ENCODE measurements around the gene PNPLA1.
A peak's percentile ranks its signal among the peaks of the same experiment; 100 is the strongest.

Gene PNPLA1

DNA sequence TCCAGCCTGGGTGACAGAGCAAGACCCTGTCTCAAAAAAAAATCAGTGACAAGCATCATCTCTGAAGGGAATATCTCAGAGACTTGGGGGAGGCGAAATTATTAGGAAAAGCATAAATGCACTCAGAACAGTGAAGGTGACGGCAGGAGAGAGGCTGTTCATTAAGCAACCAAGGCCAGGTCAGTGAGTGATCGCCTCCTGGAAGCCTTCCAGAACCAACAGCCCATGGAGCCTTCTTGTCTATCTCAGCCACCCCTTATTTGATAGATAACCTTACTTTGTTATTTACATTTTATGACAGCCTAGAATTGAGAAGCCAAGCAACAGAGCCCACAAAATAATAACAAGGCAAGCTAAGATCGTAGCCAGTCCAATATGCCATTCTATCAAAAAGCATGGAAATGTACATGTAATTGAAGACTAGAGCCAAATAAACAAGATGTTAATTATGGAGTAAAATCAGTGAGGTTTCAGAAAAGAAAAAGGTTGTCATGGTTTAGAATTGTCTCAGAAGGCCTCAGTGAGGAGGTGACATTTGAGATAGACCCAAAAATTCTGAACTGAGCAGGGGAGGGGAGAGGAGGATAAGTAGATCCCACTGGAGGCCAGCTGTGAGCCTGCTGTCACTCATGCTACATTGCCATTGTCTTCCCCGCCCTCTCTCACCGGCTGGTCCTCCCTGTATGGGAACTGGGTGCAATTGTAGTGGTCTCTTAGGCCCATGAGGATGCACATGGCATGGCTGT lies 49.0 kb downstream of the PNPLA1 start:
- in situ Hi-C loops (cut with HindIII; ENCODE audit: low pct_unique_long_range_greater_than_20kb, low sequenced_read_pairs) = no loop called here
- no peak for TF ChIP-seq JUND (IDR thresholded peaks at IDR 0.05; ENCODE audit: low read depth)
- no peak for DNase-seq (ENCODE audit: low read depth in 1 of 2, low spot score in 1 of 2)

DNA sequence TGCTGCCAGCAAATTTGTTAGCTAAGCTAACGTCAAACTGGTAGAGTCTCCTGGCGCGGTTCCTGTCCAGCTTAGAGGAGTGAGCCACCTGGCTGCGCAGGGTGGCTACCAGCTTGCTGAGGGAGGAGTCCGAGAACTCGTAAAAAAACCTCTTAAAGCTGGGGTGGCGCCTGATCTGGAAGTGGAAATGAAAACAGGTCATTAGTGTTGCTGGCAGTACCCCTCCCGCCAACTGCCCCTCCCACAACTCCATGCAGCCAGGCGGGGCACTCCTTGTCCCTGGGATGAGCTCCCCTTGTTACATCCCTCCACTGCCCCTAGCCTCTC lies 49.5 kb downstream of the PNPLA1 start:
- TF ChIP-seq JUND (IDR thresholded peaks at IDR 0.05; ENCODE audit: low read depth) = no peak
- DNase-seq (ENCODE audit: low read depth in 1 of 2, low spot score in 1 of 2) = peak in 1 of 2 experiments; percentile 20

DNA sequence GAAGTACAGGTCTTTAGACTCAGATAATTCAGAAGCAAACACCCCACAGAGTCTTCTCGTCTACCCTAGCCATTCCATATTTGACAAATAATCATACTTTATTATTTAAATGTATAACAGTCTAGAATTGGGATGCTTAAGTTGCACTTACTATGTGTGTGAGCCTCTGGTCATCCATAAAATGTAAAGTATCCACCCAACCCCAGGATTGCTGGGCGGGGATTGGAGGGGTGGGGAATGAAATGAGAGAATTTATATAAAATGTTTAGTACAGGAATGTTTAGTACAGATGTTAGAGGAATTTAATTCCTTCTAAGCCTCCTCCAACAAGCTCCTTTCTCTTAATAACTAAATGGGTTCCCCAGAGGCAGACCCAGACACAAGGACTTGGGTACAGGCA lies 50.0 kb downstream of the PNPLA1 start:
- no peak for TF ChIP-seq JUND (IDR thresholded peaks at IDR 0.05; ENCODE audit: low read depth)
- no peak for DNase-seq (ENCODE audit: low read depth in 1 of 2, low spot score in 1 of 2)
- in situ Hi-C loops (cut with HindIII; ENCODE audit: low pct_unique_long_range_greater_than_20kb, low sequenced_read_pairs) = no loop called here

More for the DNA sequence above, 49.5 kb downstream of the PNPLA1 start:
- in situ Hi-C loops (cut with HindIII; ENCODE audit: low pct_unique_long_range_greater_than_20kb, low sequenced_read_pairs) = no loop called here

DNA sequence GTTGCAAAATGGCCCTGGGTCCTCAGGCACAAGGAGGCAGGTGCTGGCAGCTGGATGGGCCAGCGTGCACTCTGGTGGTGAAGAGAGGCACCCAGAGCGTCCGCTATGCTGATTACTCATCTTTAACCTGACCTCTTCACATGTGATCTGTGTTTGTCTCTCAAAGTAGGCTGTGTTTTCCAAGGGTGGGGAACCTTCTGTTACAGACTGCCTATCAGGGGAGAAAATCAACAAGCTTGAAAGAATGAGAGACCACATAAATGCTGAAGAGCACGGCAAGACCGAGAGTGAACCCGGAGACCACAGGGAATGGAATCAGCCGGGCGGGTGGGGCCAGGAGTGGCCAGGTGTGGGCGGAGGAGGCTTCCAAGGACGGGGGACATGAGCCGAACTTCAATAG lies 50.6 kb downstream of the PNPLA1 start:
- in situ Hi-C loops (cut with HindIII; ENCODE audit: low pct_unique_long_range_greater_than_20kb, low sequenced_read_pairs) = no loop called here
- DNase-seq (ENCODE audit: low read depth in 1 of 2, low spot score in 1 of 2) = no peak
- TF ChIP-seq JUND (IDR thresholded peaks at IDR 0.05; ENCODE audit: low read depth) = no peak

DNA sequence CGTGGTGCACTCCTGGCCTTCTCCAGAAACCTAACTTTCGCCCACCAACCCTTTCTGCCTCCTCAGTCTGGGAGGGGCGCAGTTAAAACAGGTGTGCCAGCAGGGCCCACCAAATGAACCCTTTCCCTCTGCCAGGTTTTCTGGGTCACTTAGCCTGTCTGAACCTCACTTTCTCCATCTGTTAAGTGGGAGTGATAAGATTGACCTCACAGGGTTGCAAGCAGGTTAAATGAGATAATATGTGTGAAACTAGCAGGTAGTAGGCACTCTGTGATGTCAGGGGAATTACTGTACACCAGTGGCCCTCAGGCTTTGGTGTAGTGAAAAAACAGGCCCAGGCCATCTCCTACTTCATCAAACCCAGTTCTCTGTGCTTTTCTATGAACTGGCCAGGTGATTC lies 52.7 kb downstream of the PNPLA1 start:
- in situ Hi-C loops (cut with HindIII; ENCODE audit: low pct_unique_long_range_greater_than_20kb, low sequenced_read_pairs) = no loop called here
- no peak for DNase-seq (ENCODE audit: low read depth in 1 of 2, low spot score in 1 of 2)
- no peak for TF ChIP-seq JUND (IDR thresholded peaks at IDR 0.05; ENCODE audit: low read depth)

DNA sequence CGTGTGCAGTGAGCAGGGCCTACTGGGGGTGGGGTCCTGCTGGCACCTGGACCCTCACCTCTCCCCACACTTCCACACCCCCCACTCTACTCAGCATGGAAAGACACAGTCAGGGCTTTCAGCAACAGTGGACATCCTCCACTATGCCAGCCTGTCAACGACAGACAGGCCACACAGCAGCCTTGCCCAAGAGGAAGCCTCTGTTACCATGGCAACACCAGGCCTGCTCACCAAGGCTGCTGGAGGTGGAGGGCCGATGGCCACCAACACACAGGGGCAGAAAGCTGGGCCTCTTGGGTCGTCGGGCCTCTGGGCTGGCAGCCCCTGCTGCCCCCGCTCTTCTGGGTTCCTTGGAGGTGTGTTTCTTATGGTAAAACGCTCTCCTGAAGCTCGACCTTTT lies 53.2 kb downstream of the PNPLA1 start:
- in situ Hi-C loops (cut with HindIII; ENCODE audit: low pct_unique_long_range_greater_than_20kb, low sequenced_read_pairs) = no loop called here
- no peak for DNase-seq (ENCODE audit: low read depth in 1 of 2, low spot score in 1 of 2)
- no peak for TF ChIP-seq JUND (IDR thresholded peaks at IDR 0.05; ENCODE audit: low read depth)

DNA sequence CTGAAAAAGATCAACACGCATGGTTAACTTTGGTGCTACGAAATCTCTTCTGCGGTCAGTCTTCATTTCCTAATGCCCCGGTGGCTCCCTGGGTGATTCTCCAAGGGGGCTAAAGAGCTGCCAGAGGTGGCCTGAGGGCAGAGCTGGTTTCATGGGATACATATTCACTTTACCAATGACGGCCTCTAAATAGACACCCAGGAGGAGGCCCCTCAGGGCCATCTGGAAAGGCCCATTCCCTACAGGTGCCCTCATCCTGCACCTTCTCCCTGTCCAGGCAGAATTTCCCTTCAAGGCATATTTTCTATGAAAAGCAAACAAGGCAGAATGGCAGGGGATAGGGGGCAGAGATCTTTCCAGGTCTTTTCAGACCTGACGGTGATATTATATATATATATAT lies 54.3 kb downstream of the PNPLA1 start:
- in situ Hi-C loops (cut with HindIII; ENCODE audit: low pct_unique_long_range_greater_than_20kb, low sequenced_read_pairs) = no loop called here
- DNase-seq (ENCODE audit: low read depth in 1 of 2, low spot score in 1 of 2) = no peak
- TF ChIP-seq JUND (IDR thresholded peaks at IDR 0.05; ENCODE audit: low read depth) = no peak

DNA sequence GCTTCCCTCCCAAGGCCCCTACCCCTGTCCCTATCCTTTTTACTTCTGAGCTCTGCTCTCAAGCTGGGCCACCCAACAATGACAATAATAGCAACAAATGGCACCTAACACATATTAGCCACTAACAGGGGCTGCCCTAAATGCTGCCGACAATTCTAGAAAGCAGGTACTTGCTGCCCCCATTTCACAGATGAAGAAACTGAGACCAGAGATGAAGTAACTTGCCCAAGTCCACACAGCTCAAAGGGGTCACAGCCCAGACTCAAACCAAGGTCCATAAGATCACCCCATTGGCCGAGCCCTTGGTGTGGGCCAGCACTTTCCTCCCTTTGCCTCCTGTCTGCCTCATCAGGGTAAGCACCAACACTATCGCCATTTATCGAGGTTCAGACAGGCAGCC lies 54.9 kb downstream of the PNPLA1 start:
- no peak for DNase-seq (ENCODE audit: low read depth in 1 of 2, low spot score in 1 of 2)
- no peak for TF ChIP-seq JUND (IDR thresholded peaks at IDR 0.05; ENCODE audit: low read depth)

DNA sequence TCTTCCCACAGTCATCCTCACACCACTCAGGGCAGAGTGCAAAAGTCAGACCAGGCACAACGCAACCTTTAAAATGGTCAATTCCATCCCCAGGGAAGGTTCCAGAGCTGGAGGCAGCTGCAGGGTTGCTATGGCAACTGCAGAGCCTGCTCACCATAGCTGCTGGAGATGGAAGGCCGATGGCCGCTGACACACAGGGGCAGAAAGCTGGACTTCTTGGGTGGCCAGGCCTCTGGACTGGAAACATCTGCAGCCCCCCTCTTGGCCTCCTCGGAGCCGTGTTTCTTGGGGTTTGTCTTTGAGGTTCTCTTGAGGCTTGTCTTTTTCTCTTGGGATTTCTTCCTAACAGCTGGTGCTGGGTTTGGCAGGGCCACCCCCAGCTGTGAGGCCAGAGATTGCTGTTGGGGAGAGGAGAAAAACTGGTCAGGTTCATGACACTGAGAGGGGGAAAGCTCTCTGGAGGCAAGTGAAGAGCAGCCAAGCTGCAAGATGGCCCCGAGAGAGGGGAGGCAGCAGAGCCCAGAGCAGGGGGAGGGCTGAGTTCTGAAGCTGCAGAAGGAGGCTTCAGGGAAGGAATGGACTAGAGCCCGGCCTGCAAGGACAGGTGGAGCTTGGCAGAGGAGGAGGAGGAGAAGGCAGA lies 56.6 kb downstream of the PNPLA1 start:
- in situ Hi-C loops (cut with HindIII; ENCODE audit: low pct_unique_long_range_greater_than_20kb, low sequenced_read_pairs) = no loop called here
- no peak for TF ChIP-seq JUND (IDR thresholded peaks at IDR 0.05; ENCODE audit: low read depth)
- no peak for DNase-seq (ENCODE audit: low read depth in 1 of 2, low spot score in 1 of 2)

More for the DNA sequence above, 54.9 kb downstream of the PNPLA1 start:
- in situ Hi-C loops (cut with HindIII; ENCODE audit: low pct_unique_long_range_greater_than_20kb, low sequenced_read_pairs) = no loop called here

DNA sequence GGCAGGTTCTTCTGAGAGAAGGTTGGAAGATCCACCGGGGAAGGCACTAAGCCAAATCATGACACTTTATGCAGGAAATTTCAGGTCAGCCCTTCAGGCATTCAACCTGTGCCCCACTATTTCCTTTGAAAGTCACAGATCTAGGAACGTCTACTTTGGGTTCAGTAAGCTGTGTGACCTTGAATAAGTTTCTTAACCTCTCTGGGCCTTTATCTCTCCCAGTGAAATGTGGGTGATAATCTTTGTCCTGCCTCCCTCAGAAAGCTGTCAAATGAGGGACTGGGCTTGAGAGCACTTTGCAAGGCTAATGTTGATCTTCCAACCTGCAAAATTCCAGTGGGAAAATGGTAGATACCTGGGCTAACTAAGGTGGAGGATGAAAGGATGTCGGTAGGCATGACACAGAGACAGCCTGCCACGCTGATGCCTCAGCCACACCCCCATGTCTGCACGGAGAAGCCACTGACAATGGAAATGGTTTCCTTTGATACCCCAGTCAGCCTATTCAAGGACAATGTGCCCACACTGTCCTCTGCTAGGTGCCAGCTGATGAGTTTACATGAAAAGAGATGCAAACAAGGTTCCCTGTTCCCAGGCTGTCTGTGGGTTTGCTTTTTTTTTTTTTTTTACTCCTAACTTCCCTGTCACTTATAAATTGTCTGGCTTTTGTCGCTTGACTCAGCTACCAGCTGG lies 57.5 kb downstream of the PNPLA1 start:
- TF ChIP-seq JUND (IDR thresholded peaks at IDR 0.05; ENCODE audit: low read depth) = no peak
- no peak for DNase-seq (ENCODE audit: low read depth in 1 of 2, low spot score in 1 of 2)
- in situ Hi-C loops (cut with HindIII; ENCODE audit: low pct_unique_long_range_greater_than_20kb, low sequenced_read_pairs) = no loop called here

DNA sequence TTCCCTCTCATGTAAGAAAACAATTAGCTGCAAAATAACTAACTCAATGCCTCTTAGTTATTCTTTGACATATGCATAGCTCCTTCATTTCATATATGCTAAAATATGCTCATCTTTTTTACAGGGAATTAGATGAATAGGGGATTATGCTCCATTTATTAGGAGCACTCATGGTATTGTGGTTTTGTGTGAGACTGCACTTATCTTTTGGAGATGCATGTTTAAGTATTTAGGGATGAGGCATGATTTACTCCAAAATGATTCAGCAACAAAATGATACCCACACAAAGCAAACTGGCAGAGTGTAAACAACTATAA lies 58.0 kb downstream of the PNPLA1 start:
- in situ Hi-C loops (cut with HindIII; ENCODE audit: low pct_unique_long_range_greater_than_20kb, low sequenced_read_pairs) = no loop called here
- no peak for DNase-seq (ENCODE audit: low read depth in 1 of 2, low spot score in 1 of 2)
- no peak for TF ChIP-seq JUND (IDR thresholded peaks at IDR 0.05; ENCODE audit: low read depth)

DNA sequence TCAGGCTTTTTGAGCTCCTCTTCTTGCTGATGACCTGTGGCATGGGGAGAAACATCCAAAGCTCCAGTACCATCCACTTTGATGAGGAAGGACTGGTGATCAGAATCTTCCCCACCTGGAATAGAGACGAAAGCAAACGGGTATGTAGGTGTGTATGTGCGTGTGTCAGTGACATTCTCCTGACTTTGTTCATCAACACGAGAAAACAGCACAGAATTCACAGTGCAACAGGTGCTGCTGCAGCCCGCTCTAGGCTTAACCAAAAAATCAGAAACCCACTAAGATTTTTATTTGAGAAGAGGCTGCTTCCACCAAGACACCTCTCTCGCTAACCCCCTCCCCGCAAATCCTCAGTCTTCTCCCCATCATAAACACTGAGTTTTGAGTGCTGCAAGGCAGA lies 58.7 kb downstream of the PNPLA1 start:
- in situ Hi-C loops (cut with HindIII; ENCODE audit: low pct_unique_long_range_greater_than_20kb, low sequenced_read_pairs) = no loop called here
- no peak for TF ChIP-seq JUND (IDR thresholded peaks at IDR 0.05; ENCODE audit: low read depth)
- DNase-seq (ENCODE audit: low read depth in 1 of 2, low spot score in 1 of 2) = no peak

DNA sequence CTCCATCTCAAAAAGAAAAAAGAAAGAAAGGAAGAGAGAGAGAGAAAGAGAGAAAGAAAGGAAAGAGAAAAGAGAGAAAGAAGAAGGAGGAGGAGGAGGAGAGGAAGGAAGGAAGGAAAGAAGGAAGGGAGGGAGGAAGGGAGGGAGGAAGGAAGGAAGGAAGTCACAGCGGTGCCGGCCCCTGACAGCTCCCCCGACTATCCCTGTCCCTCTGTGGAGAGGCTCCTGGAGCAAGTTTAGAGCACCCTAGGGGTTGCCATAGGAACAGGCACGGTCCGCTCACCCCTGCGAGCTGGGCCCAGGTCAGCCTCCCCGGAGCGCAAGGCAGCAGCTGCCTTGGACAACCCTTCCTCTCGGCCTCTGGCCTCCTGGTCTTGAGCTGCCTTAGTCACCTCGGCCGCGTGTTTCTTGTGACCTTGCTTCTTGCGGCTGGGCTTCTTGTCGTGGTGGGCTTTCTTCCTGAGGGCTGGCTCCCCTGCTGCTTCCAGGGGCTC lies 60.0 kb downstream of the PNPLA1 start:
- DNase-seq (ENCODE audit: low read depth in 1 of 2, low spot score in 1 of 2) = no peak
- in situ Hi-C loops (cut with HindIII; ENCODE audit: low pct_unique_long_range_greater_than_20kb, low sequenced_read_pairs) = no loop called here

More for the DNA sequence above, 60.0 kb downstream of the PNPLA1 start:
- no peak for TF ChIP-seq JUND (IDR thresholded peaks at IDR 0.05; ENCODE audit: low read depth)

All from T47D (cell line).